GM18873 (cell line): ENCODE results near the gene RAPGEF4.
"Not testable (repeated sequence)": the region's sequence is repeated elsewhere in the genome, so short reads cannot be mapped to it uniquely, and the experiment has no call there.

ENCODE experiments used
- ATAC-seq: cut with Tn5 transposase; IDR thresholded peaks from one replicate; pipeline ENCODE4 v1.9.1; 2021; ENCODE audit warnings: mild to moderate bottlenecking, moderate library complexity, moderate number of reproducible peaks; ENCODE audit not compliant: unreplicated experiment, low FRiP score

RAPGEF4 gene

GRCh38 chr2:172770887-172771286, 35.2 kb downstream of the RAPGEF4 start:
- no peak for ATAC-seq

GRCh38 chr2:172772633-172773032, 37.0 kb downstream of the RAPGEF4 start:
- ATAC-seq = no peak

GRCh38 chr2:172774302-172774701, 38.7 kb downstream of the RAPGEF4 start:
- no peak for ATAC-seq

- no peak for ATAC-seq
Measured at GRCh38 chr2:172775319-172775718, 39.7 kb downstream of the RAPGEF4 start.

GRCh38 chr2:172777431-172777830, 41.8 kb downstream of the RAPGEF4 start:
- ATAC-seq = no peak

- ATAC-seq = no peak
Measured at GRCh38 chr2:172782506-172783164, 47.0 kb downstream of the RAPGEF4 start.

- no peak for ATAC-seq
Measured at GRCh38 chr2:172783165-172783898, 47.7 kb downstream of the RAPGEF4 start.

- ATAC-seq = no peak
Measured at GRCh38 chr2:172788871-172789270, 53.2 kb downstream of the RAPGEF4 start.

GRCh38 chr2:172790404-172790803, 54.8 kb downstream of the RAPGEF4 start:
- ATAC-seq = no peak

GRCh38 chr2:172791953-172792352, 56.3 kb downstream of the RAPGEF4 start:
- no peak for ATAC-seq

GRCh38 chr2:172792711-172793110, 57.1 kb downstream of the RAPGEF4 start:
- no peak for ATAC-seq

- ATAC-seq = not testable (repeated sequence)
Measured at GRCh38 chr2:172803308-172803707, 67.7 kb downstream of the RAPGEF4 start.

- ATAC-seq = no peak
Measured at GRCh38 chr2:172804423-172804822, 68.8 kb downstream of the RAPGEF4 start.

- ATAC-seq = no peak
Measured at GRCh38 chr2:172806493-172806892, 70.8 kb downstream of the RAPGEF4 start.

- no peak for ATAC-seq
Measured at GRCh38 chr2:172806996-172807395, 71.4 kb downstream of the RAPGEF4 start.

- no peak for ATAC-seq
Measured at GRCh38 chr2:172808156-172808555, 72.5 kb downstream of the RAPGEF4 start.

- ATAC-seq = no peak
Measured at GRCh38 chr2:172811027-172811426, 75.4 kb downstream of the RAPGEF4 start.

- no peak for ATAC-seq
Measured at GRCh38 chr2:172812158-172812744, 76.6 kb downstream of the RAPGEF4 start.

GRCh38 chr2:172813314-172813888, 77.8 kb downstream of the RAPGEF4 start:
- no peak for ATAC-seq

- ATAC-seq = no peak
Measured at GRCh38 chr2:172817411-172817810, 81.8 kb downstream of the RAPGEF4 start.

GRCh38 chr2:172819943-172820342, 84.3 kb downstream of the RAPGEF4 start:
- ATAC-seq = no peak
